Right lobe of liver (tissue), 6 donors: ENCODE measurements around the gene POC1B. TPM values are rescaled to one million over a fixed set of nuclear protein-coding genes. Genes with fewer than 3 reads are reported as not detected.

ENCODE experiments used
- ATAC-seq, 4 donors: fragments of 200-7000 bp; cut with Tn5 transposase; one replicate each; pipeline ENCODE4 v1.9.1; 2020; ENCODE audit warnings: mild to moderate bottlenecking in 4 of 4, moderate library complexity in 4 of 4
- DNase-seq, 3 donors: peaks; one replicate each; pipeline ENCODE4 v3.0.0-alpha.2; 2020
- H3K27ac ChIP-seq, 3 donors: fragments of 200-600 bp; one replicate each; pipeline ENCODE4 v1.8.0; 2022
- H3K27me3 ChIP-seq, 2 donors: fragments of 200-600 bp; one replicate each; pipeline ENCODE4 v1.8.0; 2022
- H3K36me3 ChIP-seq, 4 donors: fragments of 200-600 bp; sonication (generic) in 1 of 4; one replicate each; pipeline versions ENCODE4 v1.5.1 to v1.8.0; 2017 to 2022; ENCODE audit warnings: control low read depth in 1 of 4
- H3K4me1 ChIP-seq, 4 donors: fragments of 200-600 bp; sonication (generic) in 1 of 4; one replicate each; pipeline versions ENCODE4 v1.5.1 to v1.8.0; 2017 to 2022; ENCODE audit warnings: control low read depth in 1 of 4
- H3K4me3 ChIP-seq, 3 donors: fragments of 200-600 bp; one replicate each; pipeline ENCODE4 v1.8.0; 2022
- H3K9me3 ChIP-seq, 4 donors: fragments of 200-600 bp; sonication (generic) in 1 of 4; one replicate each; pipeline versions ENCODE4 v1.5.1 to v1.8.0; 2017 to 2022; ENCODE audit warnings: control low read depth in 1 of 4
- POLR2A ChIP-seq: fragments of 450-650 bp; IDR thresholded peaks from one replicate; pipeline ENCODE4 v1.6.1; 2017; ENCODE audit warnings: antibody characterized with exemption, mild to moderate bottlenecking
- WGBS: methylation state at CpG from one replicate; pipeline ENCODE4 v1.1.6; 2018; ENCODE audit warnings: low coverage, low lambda C conversion rate; ENCODE audit not compliant: insufficient coverage; ENCODE audit errors: missing lambda C conversion rate; 5-methylcytosine and 5-hydroxymethylcytosine counted together
- intact Hi-C, 2 donors: fragments of 100-400 bp; cut with DNase I; formaldehyde crosslinking; loops; one replicate each; pipeline versions ENCODE4 v1.11.2 to v1.14.1; 2022
- total RNA-seq, 6 experiments: library from RNA; depleted of rRNA in 2 of 6; stranded (reverse); fragments of >200 nt in 2 of 6; fragmentation: NEBNext Ultra II Directional in 3 of 6; extraction: Animal tissue kit (Norgen Biotek cat#: 25700) in 3 of 6; gene quantifications; one replicate each; pipeline versions ENCODE4 v1.1.0 to v1.2.4, GENCODE V29; 2016 to 2023
- TF ChIP-seq, protein P1 (sequence below), 4 donors: fragments of 200-600 bp in 3 of 4; fragments of 450-650 bp in 1 of 4; IDR thresholded peaks; one replicate each; pipeline versions ENCODE4 v1.5.1 to v1.8.0; 2016 to 2022; ENCODE audit warnings: antibody characterized with exemption in 4 of 4, mild to moderate bottlenecking in 2 of 4
- donor health status: DM: no; HTN: yes; CAD: no.
- donor health status: DM: no; HTN: no; CAD: no.
- donor health status: DM: no; HTN: no; CAD: no.
- donor health status: DM: no; HTN: yes; CAD: no.
- donor health status: DM: no; HTN: yes; CAD: no.

The POC1B gene
- total RNA-seq, 6 experiments from 2014 or later, result 5.3 to 14.5 (median 6.9) TPM

- peaks cover 0 to 79% (median 31%) of the 10 kb centered on the region in 4 donors for H3K4me1 ChIP-seq
- H3K9me3 ChIP-seq, result no peaks in the 10 kb centered on the region
- DNase-seq (peak; percentile 44 to 76 (median 71)), ATAC-seq (peak; percentile 51 to 69 (median 64))
- no peak overlapping the region for H3K4me3 ChIP-seq
- WGBS, result 10% methylated on average over 7 of the region's 8 CpGs
- H3K36me3 ChIP-seq, result no peaks in the 10 kb centered on the region
- no peaks in the 10 kb centered on the region for H3K27me3 ChIP-seq
- H3K27ac ChIP-seq, result peak overlapping the region; percentile 33 to 77 (median 62)
- intact Hi-C loops, result no loop called here
- TF ChIP-seq, protein P1, sequence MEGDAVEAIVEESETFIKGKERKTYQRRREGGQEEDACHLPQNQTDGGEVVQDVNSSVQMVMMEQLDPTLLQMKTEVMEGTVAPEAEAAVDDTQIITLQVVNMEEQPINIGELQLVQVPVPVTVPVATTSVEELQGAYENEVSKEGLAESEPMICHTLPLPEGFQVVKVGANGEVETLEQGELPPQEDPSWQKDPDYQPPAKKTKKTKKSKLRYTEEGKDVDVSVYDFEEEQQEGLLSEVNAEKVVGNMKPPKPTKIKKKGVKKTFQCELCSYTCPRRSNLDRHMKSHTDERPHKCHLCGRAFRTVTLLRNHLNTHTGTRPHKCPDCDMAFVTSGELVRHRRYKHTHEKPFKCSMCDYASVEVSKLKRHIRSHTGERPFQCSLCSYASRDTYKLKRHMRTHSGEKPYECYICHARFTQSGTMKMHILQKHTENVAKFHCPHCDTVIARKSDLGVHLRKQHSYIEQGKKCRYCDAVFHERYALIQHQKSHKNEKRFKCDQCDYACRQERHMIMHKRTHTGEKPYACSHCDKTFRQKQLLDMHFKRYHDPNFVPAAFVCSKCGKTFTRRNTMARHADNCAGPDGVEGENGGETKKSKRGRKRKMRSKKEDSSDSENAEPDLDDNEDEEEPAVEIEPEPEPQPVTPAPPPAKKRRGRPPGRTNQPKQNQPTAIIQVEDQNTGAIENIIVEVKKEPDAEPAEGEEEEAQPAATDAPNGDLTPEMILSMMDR (IDR thresholded peaks at IDR 0.05), result no peak
- no peak for TF ChIP-seq POLR2A
Measured at GRCh38 chr12:89384050-89384758, 141.6 kb downstream of the POC1B start.

- no peak for DNase-seq
- H3K4me1 ChIP-seq, result peaks cover 0 to 79% (median 34%) of the 10 kb centered on the region in 4 donors
- ATAC-seq, result peak; percentile 58 to 81 (median 70)
Measured at GRCh38 chr12:89383235-89384049, 142.4 kb downstream of the POC1B start.

DNA sequence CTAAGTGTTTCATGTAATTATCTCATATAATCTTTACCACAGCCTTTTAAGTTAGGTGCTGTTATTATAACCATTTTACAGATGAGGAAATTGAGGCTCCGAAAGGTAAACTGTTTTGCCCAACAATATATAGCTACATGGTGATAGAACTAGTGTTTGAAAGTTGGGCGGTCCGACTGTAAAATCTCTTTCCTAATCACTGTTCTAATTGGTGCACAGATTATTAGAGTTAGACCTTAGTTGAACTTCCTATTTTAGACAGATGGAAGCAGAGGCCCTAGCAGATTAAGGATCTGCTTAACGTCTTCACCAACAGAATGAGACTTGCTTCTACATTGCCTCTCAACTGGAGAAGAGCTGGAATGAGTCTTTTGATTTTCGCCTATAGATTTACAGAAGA lies 143.5 kb downstream of the POC1B start:
- ATAC-seq (no peak), DNase-seq (no peak)
- peaks cover 0 to 86% (median 37%) of the 10 kb centered on the region in 4 donors for H3K4me1 ChIP-seq
- 54% methylated on average over 5 of the region's 5 CpGs for WGBS
- H3K36me3 ChIP-seq, result no peaks in the 10 kb centered on the region
- no peak overlapping the region for H3K4me3 ChIP-seq
- peak overlapping the region; percentile 4 to 67 (median 24) for H3K27ac ChIP-seq
- intact Hi-C loops, result no loop called here
- H3K27me3 ChIP-seq, result no peaks in the 10 kb centered on the region
- no peaks in the 10 kb centered on the region for H3K9me3 ChIP-seq
- TF ChIP-seq POLR2A, result no peak
- TF ChIP-seq, protein P1 (IDR thresholded peaks at IDR 0.05), result no peak

More at GRCh38 chr12:89383235-89384049, 142.4 kb downstream of the POC1B start:
- intact Hi-C loops, result no loop called here
- no peak overlapping the region for H3K4me3 ChIP-seq
- H3K9me3 ChIP-seq, result no peaks in the 10 kb centered on the region
- WGBS, result 30% methylated on average over 6 of the region's 6 CpGs
- H3K27ac ChIP-seq, result peak overlapping the region; percentile 33 to 77 (median 62)
- no peaks in the 10 kb centered on the region for H3K27me3 ChIP-seq
- no peaks in the 10 kb centered on the region for H3K36me3 ChIP-seq
- TF ChIP-seq, protein P1 (IDR thresholded peaks at IDR 0.05), result no peak
- TF ChIP-seq POLR2A, result peak; percentile 30

DNA sequence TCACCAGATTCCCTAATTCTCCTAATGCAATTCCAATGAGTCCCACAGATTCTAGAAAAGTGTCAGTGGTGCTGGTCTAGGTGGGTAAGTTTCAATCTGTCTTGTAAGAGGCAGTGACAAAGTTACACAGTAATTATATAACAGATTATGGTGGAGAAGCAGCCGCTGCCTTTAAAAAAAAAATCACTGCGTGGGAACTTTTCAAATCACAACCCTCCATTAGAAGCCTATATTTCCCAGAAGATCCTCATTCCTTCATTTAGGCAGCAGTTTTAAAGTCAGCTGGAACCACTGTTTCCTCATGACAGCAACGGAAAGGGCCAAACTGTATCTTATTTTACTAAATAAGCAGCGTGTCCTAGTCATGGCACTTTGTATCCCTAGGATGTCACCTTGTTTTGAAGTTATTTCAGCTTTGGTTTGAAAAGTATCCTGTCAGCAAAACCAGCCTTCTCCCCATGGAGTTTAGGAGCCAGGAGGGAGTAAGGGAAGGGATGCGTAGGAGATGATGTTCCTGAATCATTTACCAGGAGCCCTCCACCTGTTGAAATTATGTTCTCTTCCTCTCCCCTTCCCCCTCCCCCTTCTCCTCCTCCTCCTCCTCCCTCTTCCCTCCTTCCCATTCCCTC lies 145.9 kb downstream of the POC1B start:
- WGBS, result 58% methylated on average over 5 of the region's 5 CpGs
- DNase-seq, result no peak

More for the DNA sequence above, 145.9 kb downstream of the POC1B start:
- no peaks in the 10 kb centered on the region for H3K9me3 ChIP-seq
- no peak for ATAC-seq
- peak overlapping the region in 2 of 3 donors; percentile 7 to 60 for H3K27ac ChIP-seq
- no peaks in the 10 kb centered on the region for H3K27me3 ChIP-seq
- peaks cover 0 to 73% (median 30%) of the 10 kb centered on the region in 4 donors for H3K4me1 ChIP-seq
- H3K4me3 ChIP-seq, result no peak overlapping the region
- TF ChIP-seq, protein P1 (IDR thresholded peaks at IDR 0.05), result no peak
- no peak for TF ChIP-seq POLR2A
- intact Hi-C loops, result no loop called here
- no peaks in the 10 kb centered on the region for H3K36me3 ChIP-seq
